Astrocyte (in vitro differentiated cells and primary cell): ENCODE results near the gene SLC9C1. TPM values are rescaled to one million over a fixed set of nuclear protein-coding genes. Genes with fewer than 3 reads are reported as not detected.
A peak's percentile ranks its signal among the peaks of the same experiment; 100 is the strongest.

Experiments used
- DNase-seq: peaks from one replicate; pipeline ENCODE4 v3.0.0-alpha.2; 2010; ENCODE audit warnings: low read depth
- FAIRE-seq: peaks from 2 replicates; lab custom pipeline; 2011; peaks lifted over from hg19 to GRCh38; lab: Jason Lieb, UNC
- H2AFZ ChIP-seq: 2 replicates; pipeline ENCODE4 v1.6.0; 2012; ENCODE audit warnings: low read depth, low read length, inconsistent platforms
- H3K27ac ChIP-seq: 2 replicates; pipeline ENCODE4 v1.5.1; 2011; ENCODE audit warnings: low read depth, low read length, inconsistent platforms
- H3K27me3 ChIP-seq: 2 replicates; pipeline ENCODE4 v1.6.0; 2011; ENCODE audit warnings: low read length, inconsistent platforms; ENCODE audit not compliant: insufficient read depth
- H3K36me3 ChIP-seq: 2 replicates; pipeline ENCODE4 v1.5.1; 2011; ENCODE audit warnings: low read length, inconsistent platforms; ENCODE audit not compliant: insufficient read depth
- H3K4me1 ChIP-seq: 2 replicates; pipeline ENCODE4 v1.5.1; 2011; ENCODE audit warnings: low read length, inconsistent platforms; ENCODE audit not compliant: insufficient read depth
- H3K4me2 ChIP-seq: 2 replicates; pipeline ENCODE4 v1.6.0; 2012; ENCODE audit warnings: low read length, inconsistent platforms
- H3K4me3 ChIP-seq: 2 replicates; pipeline ENCODE4 v1.5.1; 2011; ENCODE audit warnings: low read depth, mild to moderate bottlenecking, low read length, inconsistent platforms; ENCODE audit not compliant: insufficient read depth
- H3K79me2 ChIP-seq: 2 replicates; pipeline ENCODE4 v1.6.0; 2012; ENCODE audit warnings: mild to moderate bottlenecking, low read length, inconsistent platforms; ENCODE audit not compliant: insufficient read depth
- H3K9ac ChIP-seq: 2 replicates; pipeline ENCODE4 v1.6.0; 2012; ENCODE audit warnings: mild to moderate bottlenecking, low read length, inconsistent platforms
- H3K9me3 ChIP-seq: 2 replicates; pipeline ENCODE4 v1.5.1; 2012; ENCODE audit warnings: low read depth, mild to moderate bottlenecking, low read length, inconsistent platforms; ENCODE audit not compliant: insufficient read depth
- H4K20me1 ChIP-seq: 2 replicates; pipeline ENCODE4 v1.6.0; 2012; ENCODE audit warnings: low read length, inconsistent platforms; ENCODE audit not compliant: insufficient read depth
- H3K27ac Mint-ChIP-seq: one replicate; pipeline ENCODE4 v1.8.0; 2021; ENCODE audit warnings: mild to moderate bottlenecking, mixed read lengths; ENCODE audit not compliant: unreplicated experiment
- H3K27me3 Mint-ChIP-seq: one replicate; pipeline ENCODE4 v1.8.0; 2021; ENCODE audit warnings: low read depth, mixed read lengths; ENCODE audit not compliant: unreplicated experiment
- H3K36me3 Mint-ChIP-seq: one replicate; pipeline ENCODE4 v1.8.0; 2021; ENCODE audit warnings: low read depth, mixed read lengths; ENCODE audit not compliant: unreplicated experiment
- H3K4me1 Mint-ChIP-seq: one replicate; pipeline ENCODE4 v1.8.0; 2021; ENCODE audit warnings: low read depth, mixed read lengths; ENCODE audit not compliant: unreplicated experiment
- H3K4me3 Mint-ChIP-seq: one replicate; pipeline ENCODE4 v1.8.0; 2021; ENCODE audit warnings: mild to moderate bottlenecking, moderate library complexity, mixed read lengths; ENCODE audit not compliant: unreplicated experiment
- H3K9me3 Mint-ChIP-seq: one replicate; pipeline ENCODE4 v1.8.0; 2021; ENCODE audit warnings: mild to moderate bottlenecking, mixed read lengths; ENCODE audit not compliant: unreplicated experiment
- EZH2 ChIP-seq: IDR thresholded peaks from 2 replicates; pipeline ENCODE4 v1.6.1; 2012; ENCODE audit warnings: mild to moderate bottlenecking, low read length, inconsistent platforms; ENCODE audit not compliant: insufficient read depth
- microRNA-seq: library from miRNA; unstranded; fragments of <30 nt; microRNA quantifications from one replicate; pipeline ENCODE4 v1.2.0, GENCODE V29; 2020
- total RNA-seq: library from RNA; stranded (reverse); gene quantifications from 2 replicates; pipeline ENCODE4 v1.2.1, GENCODE V29; 2021
- TF ChIP-seq, protein P1 (sequence below): IDR thresholded peaks from 2 replicates; pipeline ENCODE4 v1.5.1; 2011; ENCODE audit warnings: low read depth, mild to moderate bottlenecking, inconsistent platforms, low read length, moderate library complexity; ENCODE audit not compliant: insufficient read depth

SLC9C1 gene
- total RNA-seq, 1 donor from 2014 or later: not detected

DNA sequence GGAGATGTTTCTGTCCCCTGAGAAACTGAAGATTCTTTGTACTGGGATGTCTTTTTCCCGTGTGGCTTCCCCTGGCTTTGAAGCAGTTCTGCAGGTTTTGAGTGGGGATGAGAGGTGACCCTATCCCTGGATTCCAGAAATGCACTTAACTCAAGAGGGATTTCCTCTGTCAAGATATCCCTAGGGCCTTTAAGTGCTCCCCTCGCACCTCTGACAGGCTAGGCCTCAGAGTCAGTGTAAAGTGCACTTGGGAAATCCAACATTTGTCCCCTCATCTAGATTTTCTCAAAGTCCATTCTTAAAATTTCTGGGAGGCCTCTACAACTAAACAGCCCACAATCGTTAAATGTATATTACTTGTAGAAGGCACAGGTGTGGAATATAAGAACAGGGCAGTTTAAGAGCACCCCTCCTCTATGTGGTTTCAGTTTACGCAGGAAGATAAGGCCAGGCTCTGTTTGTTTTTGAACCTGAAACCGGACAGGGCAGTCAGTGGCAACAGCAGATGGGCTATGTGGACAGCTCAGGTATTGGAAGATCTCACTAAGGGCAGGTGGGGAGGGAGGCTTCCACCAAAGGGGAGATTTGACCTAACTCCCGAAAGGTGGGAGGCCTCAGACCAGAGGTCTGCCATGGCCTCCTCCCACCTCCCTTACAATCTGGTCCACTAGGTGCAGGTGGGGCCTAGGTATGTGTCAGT is 203.0 kb downstream of the SLC9C1 start:
- H3K27me3 ChIP-seq: no peaks in the 10 kb centered on the region
- FAIRE-seq (no peak), DNase-seq (no peak)
- peaks cover 23% of the 10 kb centered on the region for H4K20me1 ChIP-seq
- peak overlapping the region; percentile 3 for H3K4me3 Mint-ChIP-seq
- peaks cover 80% of the 10 kb centered on the region for H3K79me2 ChIP-seq
- TF ChIP-seq, protein P1, sequence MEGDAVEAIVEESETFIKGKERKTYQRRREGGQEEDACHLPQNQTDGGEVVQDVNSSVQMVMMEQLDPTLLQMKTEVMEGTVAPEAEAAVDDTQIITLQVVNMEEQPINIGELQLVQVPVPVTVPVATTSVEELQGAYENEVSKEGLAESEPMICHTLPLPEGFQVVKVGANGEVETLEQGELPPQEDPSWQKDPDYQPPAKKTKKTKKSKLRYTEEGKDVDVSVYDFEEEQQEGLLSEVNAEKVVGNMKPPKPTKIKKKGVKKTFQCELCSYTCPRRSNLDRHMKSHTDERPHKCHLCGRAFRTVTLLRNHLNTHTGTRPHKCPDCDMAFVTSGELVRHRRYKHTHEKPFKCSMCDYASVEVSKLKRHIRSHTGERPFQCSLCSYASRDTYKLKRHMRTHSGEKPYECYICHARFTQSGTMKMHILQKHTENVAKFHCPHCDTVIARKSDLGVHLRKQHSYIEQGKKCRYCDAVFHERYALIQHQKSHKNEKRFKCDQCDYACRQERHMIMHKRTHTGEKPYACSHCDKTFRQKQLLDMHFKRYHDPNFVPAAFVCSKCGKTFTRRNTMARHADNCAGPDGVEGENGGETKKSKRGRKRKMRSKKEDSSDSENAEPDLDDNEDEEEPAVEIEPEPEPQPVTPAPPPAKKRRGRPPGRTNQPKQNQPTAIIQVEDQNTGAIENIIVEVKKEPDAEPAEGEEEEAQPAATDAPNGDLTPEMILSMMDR: no peak
- TF ChIP-seq EZH2: no peak
- H3K27me3 Mint-ChIP-seq: no peaks in the 10 kb centered on the region
- peaks cover under 1% of the 10 kb centered on the region for H3K36me3 ChIP-seq
- no peak overlapping the region for H3K9ac ChIP-seq
- H3K4me2 ChIP-seq: no peak overlapping the region
- peaks cover 26% of the 10 kb centered on the region for H3K4me1 ChIP-seq
- no peaks in the 10 kb centered on the region for H3K9me3 ChIP-seq
- no peak overlapping the region for H3K27ac Mint-ChIP-seq
- peaks cover 50% of the 10 kb centered on the region for H3K4me1 Mint-ChIP-seq
- no peaks in the 10 kb centered on the region for H3K9me3 Mint-ChIP-seq
- H3K4me3 ChIP-seq: no peak overlapping the region
- no peak overlapping the region for H3K27ac ChIP-seq
- H2AFZ ChIP-seq: no peak overlapping the region
- peaks cover 18% of the 10 kb centered on the region for H3K36me3 Mint-ChIP-seq

Small RNA genes lying within 50 kb of the gene (microRNA-seq; reads per million reads assigned to microRNA genes)
- not detected for gene MIR567

Other genes starting within 250 kb of the SLC9C1 start
- 21.3 and 21.9 TPM in 2 replicates for gene C3orf52, start 207.8 kb downstream of the SLC9C1 start, total RNA-seq
- gene GCSAM, start 161.0 kb downstream of the SLC9C1 start, total RNA-seq: not detected in 2 replicates
- 11.1 and 13.2 TPM in 2 replicates for gene CD200, start 38.9 kb upstream of the SLC9C1 start, total RNA-seq
- gene BTLA, start 205.3 kb upstream of the SLC9C1 start, total RNA-seq: not detected in 2 replicates